Kidney (tissue), 14 donors: Measurements from ENCODE around the gene MAK. TPM values are rescaled to one million over a fixed set of nuclear protein-coding genes. Genes with fewer than 3 reads are reported as not detected.

ENCODE experiments used
- DNase-seq, 5 donors: peaks; one replicate each; pipeline ENCODE4 v3.0.0-alpha.2; 2013 to 2020
- FAIRE-seq: peaks from 2 replicates; lab custom pipeline; 2012; peaks lifted over from hg19 to GRCh38; lab: Jason Lieb, UNC
- H3K27ac ChIP-seq, 2 donors: one replicate each; pipeline ENCODE4 v1.7.0; 2013; ENCODE audit warnings: low read depth in 2 of 2, low read length in 2 of 2, inconsistent platforms in 1 of 2
- H3K27me3 ChIP-seq: one replicate; pipeline ENCODE4 v1.7.1; 2013; ENCODE audit warnings: low read length, inconsistent platforms; ENCODE audit not compliant: control insufficient read depth, insufficient read depth
- H3K36me3 ChIP-seq, 3 donors: one replicate each; pipeline versions ENCODE4 v1.7.0 to v1.7.1; 2013; ENCODE audit warnings: low read length in 3 of 3, control low read depth in 1 of 3, inconsistent platforms in 1 of 3; ENCODE audit not compliant: insufficient read depth in 3 of 3, control insufficient read depth in 2 of 3
- H3K4me1 ChIP-seq, 3 donors: one replicate each; pipeline versions ENCODE4 v1.7.0 to v1.7.1; 2013; ENCODE audit warnings: low read length in 3 of 3, inconsistent platforms in 1 of 3, low read depth in 1 of 3; ENCODE audit not compliant: control insufficient read depth in 2 of 3, insufficient read depth in 2 of 3
- H3K4me3 ChIP-seq, 3 donors: one replicate each; pipeline versions ENCODE4 v1.7.0 to v1.8.1; 2013; ENCODE audit warnings: low read length in 3 of 3, control low read depth in 1 of 3, inconsistent platforms in 1 of 3
- H3K9ac ChIP-seq, 3 donors: one replicate each; pipeline versions ENCODE4 v1.7.0 to v1.7.1; 2013; ENCODE audit warnings: low read length in 3 of 3, control low read depth in 1 of 3, inconsistent platforms in 1 of 3
- H3K9me3 ChIP-seq, 3 donors: one replicate each; pipeline versions ENCODE4 v1.7.0 to v1.7.1; 2013; ENCODE audit warnings: low read length in 3 of 3, control low read depth in 1 of 3, inconsistent platforms in 1 of 3; ENCODE audit not compliant: control insufficient read depth in 2 of 3, insufficient read depth in 1 of 3
- intact Hi-C: fragments of 100-400 bp; cut with DNase I; formaldehyde crosslinking; loops from one replicate; pipeline ENCODE4 v1.11.1; 2022
- polyA plus RNA-seq: library from polyadenylated mRNA; stranded (reverse); fragments of 350-450 nt; fragmentation: Illumina TruSeq; extraction: RNeasy Lipid Tissue Mini Kit (QIAGEN cat#74804); gene quantifications from one replicate; pipeline ENCODE4 v1.2.3, GENCODE V29; 2014; ENCODE audit warnings: low read depth, low replicate concordance; ENCODE audit not compliant: insufficient read depth
- total RNA-seq: library from RNA; stranded (reverse); fragmentation: NEBNext Ultra II Directional; extraction: Animal tissue kit (Norgen Biotek cat#: 25700); gene quantifications from one replicate; pipeline ENCODE4 v1.2.1, GENCODE V29; 2021
- TF ChIP-seq, protein P1 (sequence below): IDR thresholded peaks from 3 replicates; pipeline ENCODE4 v1.5.1; 2012; ENCODE audit warnings: mild to moderate bottlenecking, moderate library complexity, borderline replicate concordance; ENCODE audit not compliant: insufficient read depth; ENCODE audit errors: extremely low read depth
- donor health status: control.
- donor health status: control.
- donor health status: control.
- donor health status: control.
- donor health status: control.
- donor health status: DM: yes; HTN: yes; CAD: no.
- donor health status: Normal renal cell carcinoma (clear cell type).

Gene MAK
- total and polyA plus RNA-seq, 2 donors from 2014 or later = 0.66 TPM; not detected in 1

DNA sequence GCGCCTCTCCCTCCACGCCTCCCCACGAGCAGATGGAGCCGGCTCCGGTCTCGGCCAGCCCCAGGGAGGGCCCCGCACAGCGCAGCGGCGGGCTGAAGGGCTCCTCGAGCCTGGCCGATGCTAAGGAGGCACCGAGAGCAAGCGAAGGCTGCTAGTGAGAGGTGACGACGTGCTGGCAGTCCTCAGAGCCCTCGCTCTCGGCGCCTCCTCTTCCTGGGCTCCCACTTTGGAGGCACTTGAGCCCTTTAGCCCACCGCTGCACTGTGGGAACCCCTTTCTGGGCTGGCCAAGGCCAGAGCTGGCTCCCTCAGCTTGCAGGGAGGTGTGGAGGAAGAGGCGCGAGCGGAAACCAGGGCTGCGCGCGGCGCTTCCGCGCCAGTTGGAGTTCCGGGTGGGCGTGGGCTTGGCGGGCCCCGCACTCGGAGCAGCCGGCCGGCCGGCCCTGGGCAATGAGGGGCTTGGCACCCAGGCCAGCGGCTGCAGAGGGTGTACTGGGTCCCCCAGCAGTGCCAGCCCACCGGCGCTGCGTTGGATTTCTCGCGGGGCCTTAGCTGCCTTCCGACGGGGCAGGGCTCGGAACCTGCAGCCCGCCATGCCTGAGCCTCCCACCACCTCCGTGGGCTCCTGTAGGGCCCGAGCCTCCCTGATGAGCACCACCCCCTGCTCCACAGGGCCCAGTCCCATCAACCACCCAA lies 117.9 kb downstream of the MAK start:
- DNase-seq (peak; percentile 24 to 89 (median 64)), FAIRE-seq (no peak)
- Histone ChIP-seq H3K9me3 (no peaks in the 10 kb centered on the region), H3K4me3 (peak overlapping the region; percentile 57 to 74 (median 63)), H3K27ac (peak overlapping the region; percentile 57 to 65), H3K27me3 (no peaks in the 10 kb centered on the region), H3K4me1 (peaks cover 0 to 17% (median 12%) of the 10 kb centered on the region in 3 donors), H3K9ac (peak overlapping the region in 2 of 3 donors; percentile 17 to 76), H3K36me3 (peaks cover 0 to 8% (median 0%) of the 10 kb centered on the region in 3 donors)
- intact Hi-C loops = no loop called here
- TF ChIP-seq, protein P1, sequence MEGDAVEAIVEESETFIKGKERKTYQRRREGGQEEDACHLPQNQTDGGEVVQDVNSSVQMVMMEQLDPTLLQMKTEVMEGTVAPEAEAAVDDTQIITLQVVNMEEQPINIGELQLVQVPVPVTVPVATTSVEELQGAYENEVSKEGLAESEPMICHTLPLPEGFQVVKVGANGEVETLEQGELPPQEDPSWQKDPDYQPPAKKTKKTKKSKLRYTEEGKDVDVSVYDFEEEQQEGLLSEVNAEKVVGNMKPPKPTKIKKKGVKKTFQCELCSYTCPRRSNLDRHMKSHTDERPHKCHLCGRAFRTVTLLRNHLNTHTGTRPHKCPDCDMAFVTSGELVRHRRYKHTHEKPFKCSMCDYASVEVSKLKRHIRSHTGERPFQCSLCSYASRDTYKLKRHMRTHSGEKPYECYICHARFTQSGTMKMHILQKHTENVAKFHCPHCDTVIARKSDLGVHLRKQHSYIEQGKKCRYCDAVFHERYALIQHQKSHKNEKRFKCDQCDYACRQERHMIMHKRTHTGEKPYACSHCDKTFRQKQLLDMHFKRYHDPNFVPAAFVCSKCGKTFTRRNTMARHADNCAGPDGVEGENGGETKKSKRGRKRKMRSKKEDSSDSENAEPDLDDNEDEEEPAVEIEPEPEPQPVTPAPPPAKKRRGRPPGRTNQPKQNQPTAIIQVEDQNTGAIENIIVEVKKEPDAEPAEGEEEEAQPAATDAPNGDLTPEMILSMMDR = no peak

GRCh38 chr6:10719964-10720264 lies 118.4 kb downstream of the MAK start:
- Histone ChIP-seq H3K9me3 (no peaks in the 10 kb centered on the region), H3K27me3 (no peaks in the 10 kb centered on the region), H3K9ac (peak overlapping the region in 1 of 3 donors; percentile 76), H3K27ac (peak overlapping the region; percentile 57 to 65), H3K4me3 (peak overlapping the region; percentile 33 to 74 (median 63)), H3K36me3 (peaks cover 0 to 6% (median 0%) of the 10 kb centered on the region in 3 donors), H3K4me1 (peaks cover 0 to 17% (median 10%) of the 10 kb centered on the region in 3 donors)
- intact Hi-C loops = no loop called here
- TF ChIP-seq, protein P1 = no peak
- FAIRE-seq (no peak), DNase-seq (peak in 4 of 5 donors; percentile 14 to 74 (median 55))

- no peak for FAIRE-seq
- H3K27ac ChIP-seq = no peak overlapping the region
- H3K4me3 ChIP-seq = peak overlapping the region; percentile 33 to 74 (median 63)
- DNase-seq = peak in 2 of 5 donors; percentile 10 to 31
- H3K9ac ChIP-seq = no peak overlapping the region
- no peaks in the 10 kb centered on the region for H3K27me3 ChIP-seq
- intact Hi-C loops = no loop called here
- H3K4me1 ChIP-seq = peaks cover 0 to 13% (median 7%) of the 10 kb centered on the region in 3 donors
- H3K9me3 ChIP-seq = no peaks in the 10 kb centered on the region
- peaks cover 0 to 1% (median 0%) of the 10 kb centered on the region in 3 donors for H3K36me3 ChIP-seq
- TF ChIP-seq, protein P1 = no peak
These were observed 118.9 kb downstream of the MAK start for GRCh38 chr6:10719296-10719963.
